ENCODE measurements around the gene INHBC.

INHBC gene

GRCh38 chr12:57459750-57460467, 25.3 kb downstream of the INHBC start, which contains the start of gene GLI1:
TSS of gene GLI1 (plus strand) at chr12:57459785. CDS start at chr12:57463692, 3,907 bp downstream.
- TF ChIP-seq CTCF (IDR thresholded peaks at IDR 0.05; ENCODE audit: insufficient read depth, low read depth, low read length, missing control alignments), result no peak
- DNase-seq (ENCODE audit: low read depth), result no peak
- H3K4me3 ChIP-seq (ENCODE audit: low read length), result peak within 1 kb of the TSS; percentile 49

DNA sequence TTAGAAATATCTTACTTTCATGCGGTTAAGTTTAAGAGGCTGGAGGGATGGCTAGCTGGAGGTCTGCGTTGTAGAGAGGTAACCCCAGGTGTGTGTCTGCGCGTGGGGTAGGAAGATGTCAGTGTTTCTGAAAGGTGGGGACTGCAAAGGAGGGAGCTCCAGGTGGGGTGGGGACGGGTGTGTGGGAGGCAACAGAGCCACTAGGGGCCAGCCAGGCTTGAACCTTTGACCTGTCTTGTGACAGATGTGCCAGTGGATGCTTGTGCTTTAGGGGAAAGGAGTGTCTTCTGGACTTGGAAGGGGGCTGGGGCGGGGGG, 25.8 kb downstream of the INHBC start:
- H3K4me3 ChIP-seq (ENCODE audit: low read length), result no peak overlapping the region
- peak; percentile 23 for DNase-seq (ENCODE audit: low read depth)
- TF ChIP-seq CTCF (IDR thresholded peaks at IDR 0.05; ENCODE audit: insufficient read depth, low read depth, low read length, missing control alignments), result no peak

- no peak for TF ChIP-seq CTCF (IDR thresholded peaks at IDR 0.05; ENCODE audit: insufficient read depth, low read depth, low read length, missing control alignments)
- no peak overlapping the region for H3K4me3 ChIP-seq (ENCODE audit: low read length)
- DNase-seq (ENCODE audit: low read depth), result no peak
Observed at GRCh38 chr12:57460841-57461275, 26.3 kb downstream of the INHBC start.

DNA sequence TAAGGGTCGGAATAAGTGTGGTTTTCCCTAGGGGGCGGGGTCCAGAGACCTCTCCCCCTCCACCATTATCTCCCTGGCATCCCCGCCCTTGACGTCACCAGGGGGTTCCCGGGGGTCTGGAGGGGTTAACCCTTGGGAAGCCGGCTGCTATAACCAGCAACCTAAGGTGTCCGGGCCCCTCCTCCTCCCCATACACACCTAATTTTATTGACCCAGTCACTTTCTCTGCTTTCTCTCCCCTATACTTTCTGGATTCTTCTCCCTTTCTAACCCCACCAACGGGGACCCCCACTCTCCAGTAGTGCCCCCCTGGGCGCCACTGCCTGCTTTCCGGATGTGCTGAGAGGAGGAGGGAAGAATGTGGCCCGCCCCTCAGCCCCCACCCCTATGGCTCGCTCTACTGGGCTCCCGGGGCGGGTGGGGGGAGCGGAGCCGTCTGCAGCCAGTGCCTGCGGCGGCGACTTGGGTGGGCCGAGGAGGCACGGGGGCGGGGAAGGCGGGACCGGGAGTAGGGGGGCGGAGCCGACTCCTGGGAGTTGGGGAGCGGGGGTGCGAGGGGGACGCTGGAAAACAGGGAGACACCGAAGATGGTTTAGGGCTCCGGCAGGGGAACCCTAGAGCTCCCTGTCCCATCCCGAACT, 26.8 kb downstream of the INHBC start:
- peak overlapping the region; percentile 55 for H3K4me3 ChIP-seq (ENCODE audit: low read length)
- peak; percentile 51 for DNase-seq (ENCODE audit: low read depth)
- no peak for TF ChIP-seq CTCF (IDR thresholded peaks at IDR 0.05; ENCODE audit: insufficient read depth, low read depth, low read length, missing control alignments)

DNA sequence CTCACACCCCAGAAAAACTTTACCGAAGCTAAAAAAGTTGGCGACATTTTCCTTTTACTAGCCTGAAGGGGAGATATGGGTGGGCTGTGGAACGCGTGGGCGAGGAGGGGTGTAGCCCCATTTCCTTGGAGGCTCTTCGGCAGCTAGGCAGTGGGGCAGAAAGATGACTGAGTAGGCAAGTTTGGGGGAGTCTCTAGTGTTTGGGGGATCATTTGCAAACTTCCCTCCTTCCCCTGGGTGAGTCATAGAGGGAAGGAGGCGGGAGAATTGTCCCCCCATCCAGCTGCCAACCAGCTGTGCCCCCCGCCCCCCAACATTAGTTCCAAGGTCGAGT, 27.3 kb downstream of the INHBC start:
- DNase-seq (ENCODE audit: low read depth), result peak; percentile 26
- peak overlapping the region; percentile 55 for H3K4me3 ChIP-seq (ENCODE audit: low read length)
- no peak for TF ChIP-seq CTCF (IDR thresholded peaks at IDR 0.05; ENCODE audit: insufficient read depth, low read depth, low read length, missing control alignments)

GRCh38 chr12:57462251-57462911, 27.8 kb downstream of the INHBC start:
- TF ChIP-seq CTCF (IDR thresholded peaks at IDR 0.05; ENCODE audit: insufficient read depth, low read depth, low read length, missing control alignments), result peak; percentile 96
- peak; percentile 89 for DNase-seq (ENCODE audit: low read depth)
- peak overlapping the region; percentile 55 for H3K4me3 ChIP-seq (ENCODE audit: low read length)

Measured in epithelial cell of esophagus (primary cell).